LNCAP (cell line): ENCODE data around the gene TH.
A peak's percentile ranks its signal among the peaks of the same experiment; 100 is the strongest.

Experiments used
- TF ChIP-seq, protein P1 (sequence below): fragments of 450-650 bp; IDR thresholded peaks from 2 replicates; pipeline ENCODE4 v1.5.1; 2017; ENCODE audit warnings: mild to moderate bottlenecking

Gene TH

DNA sequence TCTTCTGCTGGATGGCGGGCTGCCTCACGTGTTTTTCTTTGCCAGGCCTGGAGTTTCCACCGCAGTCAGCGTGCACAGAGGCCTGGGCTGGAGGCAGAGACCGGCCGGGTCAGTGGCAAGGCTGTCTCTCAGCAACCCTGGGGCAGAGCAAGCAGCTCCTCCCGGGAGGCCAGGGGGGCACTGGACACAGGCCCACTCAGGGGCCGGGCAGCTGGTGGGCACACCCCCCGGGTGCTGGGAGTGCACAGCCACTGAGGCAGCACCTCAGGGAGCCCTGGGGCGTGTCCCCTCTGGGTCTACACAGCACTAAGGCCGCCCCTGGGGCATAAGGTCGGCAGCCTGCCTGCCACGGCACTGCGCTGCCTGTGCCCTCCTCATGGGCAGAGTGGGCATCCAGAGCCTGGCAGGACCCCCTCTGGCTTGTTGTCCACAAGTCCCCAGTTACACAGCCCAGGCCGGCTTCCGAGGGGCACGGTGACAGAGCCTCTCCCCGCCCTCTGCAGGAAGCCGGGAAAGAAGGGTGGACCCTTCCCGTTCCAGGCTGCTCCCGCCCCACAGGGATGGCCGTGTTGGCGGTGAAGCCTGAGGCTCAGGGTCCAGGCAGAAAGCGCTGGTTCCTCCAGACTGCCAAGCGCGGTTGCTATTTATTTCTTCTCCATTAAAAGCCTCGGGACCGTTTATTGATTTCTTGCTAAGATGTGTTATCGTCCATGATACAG is 18.5 kb upstream of the TH start:
- TF ChIP-seq, protein P1, sequence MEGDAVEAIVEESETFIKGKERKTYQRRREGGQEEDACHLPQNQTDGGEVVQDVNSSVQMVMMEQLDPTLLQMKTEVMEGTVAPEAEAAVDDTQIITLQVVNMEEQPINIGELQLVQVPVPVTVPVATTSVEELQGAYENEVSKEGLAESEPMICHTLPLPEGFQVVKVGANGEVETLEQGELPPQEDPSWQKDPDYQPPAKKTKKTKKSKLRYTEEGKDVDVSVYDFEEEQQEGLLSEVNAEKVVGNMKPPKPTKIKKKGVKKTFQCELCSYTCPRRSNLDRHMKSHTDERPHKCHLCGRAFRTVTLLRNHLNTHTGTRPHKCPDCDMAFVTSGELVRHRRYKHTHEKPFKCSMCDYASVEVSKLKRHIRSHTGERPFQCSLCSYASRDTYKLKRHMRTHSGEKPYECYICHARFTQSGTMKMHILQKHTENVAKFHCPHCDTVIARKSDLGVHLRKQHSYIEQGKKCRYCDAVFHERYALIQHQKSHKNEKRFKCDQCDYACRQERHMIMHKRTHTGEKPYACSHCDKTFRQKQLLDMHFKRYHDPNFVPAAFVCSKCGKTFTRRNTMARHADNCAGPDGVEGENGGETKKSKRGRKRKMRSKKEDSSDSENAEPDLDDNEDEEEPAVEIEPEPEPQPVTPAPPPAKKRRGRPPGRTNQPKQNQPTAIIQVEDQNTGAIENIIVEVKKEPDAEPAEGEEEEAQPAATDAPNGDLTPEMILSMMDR = no peak

GRCh38 chr11:2188745-2189144 is 17.1 kb upstream of the TH start:
- TF ChIP-seq, protein P1 = no peak

GRCh38 chr11:2187280-2187707 is 15.7 kb upstream of the TH start:
- TF ChIP-seq, protein P1 = no peak

DNA sequence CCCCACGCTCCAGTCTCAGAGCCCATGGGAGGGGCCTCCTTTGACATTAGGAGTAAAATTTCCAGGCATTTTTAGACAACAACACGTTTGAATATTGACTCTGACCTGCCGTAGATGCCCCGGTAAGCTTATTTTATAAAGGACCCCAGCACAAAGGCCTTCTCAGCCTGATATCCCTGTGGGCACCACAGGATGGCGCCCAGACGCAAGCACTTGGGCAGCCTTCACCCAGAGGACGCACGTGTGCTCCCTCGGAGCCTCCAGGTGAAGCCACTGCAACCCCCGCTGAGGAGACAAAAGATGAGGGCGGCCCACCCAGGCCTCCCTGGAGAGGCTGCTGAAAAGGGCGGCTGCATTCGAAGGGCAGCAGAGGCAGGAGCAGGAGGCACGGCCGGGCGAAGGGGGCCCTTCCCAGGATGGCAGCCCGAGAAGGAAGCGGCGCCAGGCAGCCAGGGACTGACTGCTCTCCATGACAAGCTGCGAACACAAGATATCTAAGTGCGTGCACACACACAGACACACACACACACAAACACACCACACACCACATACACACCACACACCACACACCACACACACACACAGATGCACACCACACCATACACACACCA is 15.2 kb upstream of the TH start:
- TF ChIP-seq, protein P1 = peak; percentile 61

GRCh38 chr11:2185324-2186085 is 13.9 kb upstream of the TH start:
- TF ChIP-seq, protein P1 = no peak

DNA sequence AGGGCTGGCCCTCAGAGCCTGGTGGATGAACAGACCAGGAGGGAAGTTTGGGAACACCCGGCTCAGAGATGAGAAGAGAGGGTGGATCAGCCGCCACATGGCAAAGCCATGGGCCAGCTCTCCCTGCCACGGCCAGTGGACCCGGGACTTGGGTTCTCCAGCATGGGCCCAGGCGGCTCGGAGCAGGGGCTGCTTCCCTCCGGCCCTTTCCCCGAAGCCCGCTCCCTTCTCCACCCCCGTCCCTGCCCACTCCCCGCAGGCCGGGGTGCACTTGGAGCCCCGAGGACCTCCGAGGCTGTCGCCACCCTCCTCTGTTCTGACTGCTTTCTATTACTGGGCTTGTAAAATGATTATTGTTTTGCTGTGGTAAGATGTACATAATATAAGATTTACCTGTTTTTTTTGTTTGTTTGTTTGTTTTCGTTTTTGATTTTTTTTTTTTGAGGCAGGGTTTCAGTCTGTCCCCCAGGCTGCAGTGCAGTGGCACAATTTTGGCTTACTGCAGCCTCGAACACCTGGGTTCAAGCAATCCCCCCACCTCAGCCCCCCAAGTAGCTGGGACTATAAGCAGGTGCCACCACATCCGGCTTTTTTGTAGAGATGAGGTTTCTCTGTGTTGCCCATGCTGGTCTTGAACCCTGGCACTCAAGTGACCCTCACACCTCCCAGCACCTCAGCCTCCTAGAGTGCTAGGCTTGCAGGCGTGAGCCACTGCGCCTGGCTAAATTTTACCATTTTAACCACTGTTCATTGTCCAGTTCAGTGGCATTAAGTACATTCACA is 11.3 kb upstream of the TH start:
- TF ChIP-seq, protein P1 = no peak

GRCh38 chr11:2182075-2182474 is 10.5 kb upstream of the TH start:
- TF ChIP-seq, protein P1 = no peak
